GM15510 (cell line): ENCODE data around the gene KIAA1191.

Experiments
- POLR2A ChIP-seq: IDR thresholded peaks from 3 replicates; pipeline ENCODE4 v1.6.1; 2011; ENCODE audit warnings: borderline replicate concordance; ENCODE audit not compliant: insufficient read length; ENCODE audit errors: extremely low read depth

Gene KIAA1191

GRCh38 chr5:176360894-176361436 lies 599 bp downstream of the KIAA1191 start:
- no peak for TF ChIP-seq POLR2A

GRCh38 chr5:176359658-176360057 lies 1.9 kb downstream of the KIAA1191 start:
- TF ChIP-seq POLR2A, result no peak

- TF ChIP-seq POLR2A, result no peak
These were observed 5.4 kb downstream of the KIAA1191 start for GRCh38 chr5:176356179-176356566.

GRCh38 chr5:176355400-176356178 lies 6.0 kb downstream of the KIAA1191 start:
- TF ChIP-seq POLR2A, result no peak

- no peak for TF ChIP-seq POLR2A
These were observed 8.0 kb downstream of the KIAA1191 start for GRCh38 chr5:176353533-176353932.

GRCh38 chr5:176352116-176352878 lies 9.3 kb downstream of the KIAA1191 start:
- no peak for TF ChIP-seq POLR2A

GRCh38 chr5:176350416-176350815 lies 11.1 kb downstream of the KIAA1191 start:
- TF ChIP-seq POLR2A, result no peak

- TF ChIP-seq POLR2A, result no peak
These were observed 18.7 kb downstream of the KIAA1191 start for GRCh38 chr5:176342766-176343458.

GRCh38 chr5:176342158-176342483 lies 19.4 kb downstream of the KIAA1191 start:
- no peak for TF ChIP-seq POLR2A

- TF ChIP-seq POLR2A, result no peak
These were observed 20.0 kb downstream of the KIAA1191 start for GRCh38 chr5:176341325-176342157.

- TF ChIP-seq POLR2A, result no peak
These were observed 22.3 kb downstream of the KIAA1191 start for GRCh38 chr5:176339304-176339703.

GRCh38 chr5:176337913-176338312 lies 23.7 kb downstream of the KIAA1191 start:
- no peak for TF ChIP-seq POLR2A

- no peak for TF ChIP-seq POLR2A
These were observed 27.4 kb downstream of the KIAA1191 start for GRCh38 chr5:176334031-176334770.

- no peak for TF ChIP-seq POLR2A
These were observed 41.0 kb downstream of the KIAA1191 start for GRCh38 chr5:176320577-176320976.
